K562 (cell line): ENCODE data around the gene TFAP2A. TPM values are rescaled to one million over a fixed set of nuclear protein-coding genes. Genes with fewer than 3 reads are reported as not detected.

Source experiments
- ATAC-seq: fragments of 200-7000 bp; cut with Tn5 transposase; 3 replicates; pipeline ENCODE4 v1.9.1; 2020; ENCODE audit warnings: moderate library complexity
- BruUV-seq: library from RNA; stranded (reverse); fragments of 400-500 nt; replicated peaks from 2 replicates; lab custom pipeline; 2021; lab: Mats Ljungman, UMichigan
- CTCF ChIA-PET: fragments of 300-600 bp; formaldehyde crosslinking; extraction: SDS; loops from one replicate; lab custom pipeline; 2021; ENCODE audit warnings: low intra/inter-chr PET ratio; lab: Yijun Ruan, JAX
- POLR2A ChIA-PET: fragments of 300-600, 350-650 bp; sonication (Branson Sonifier 250); formaldehyde crosslinking; extraction: SDS; loops from one replicate; lab custom pipeline; 2021; ENCODE audit warnings: antibody characterized with exemption, inconsistent platforms; lab: Yijun Ruan, JAX
- DNase-seq, 4 experiments: peaks; one replicate each; pipeline versions ENCODE4 v3.0.0 to v3.0.0-alpha.2; 2011 to 2018; ENCODE audit warnings: low spot score in 3 of 4, mixed read lengths in 3 of 4; ENCODE audit errors: extremely low read depth in 1 of 4
- FAIRE-seq: peaks from 2 replicates; lab custom pipeline; 2011; peaks lifted over from hg19 to GRCh38; lab: Jason Lieb, UNC
- H2AFZ ChIP-seq: 2 replicates; pipeline ENCODE4 v1.6.0; 2011; ENCODE audit warnings: low read depth, low read length, control low read depth, inconsistent platforms
- H3K27ac ChIP-seq: fragments of 200-600 bp; 3 replicates; pipeline ENCODE4 v1.8.0; 2011; ENCODE audit warnings: low read depth, mild to moderate bottlenecking, control low read depth, inconsistent platforms, low read length, moderate library complexity, mixed read lengths; ENCODE audit errors: extremely low read depth
- H3K27me3 ChIP-seq, 2 experiments: fragments of 300-600 bp in 1 of 2; 2 replicates in 1 of 2; 3 replicates in 1 of 2; pipeline versions ENCODE4 v1.6.0 to v1.8.0; 2011; ENCODE audit warnings: inconsistent platforms in 2 of 2, low read length in 2 of 2, mild to moderate bottlenecking in 1 of 2, mixed read lengths in 1 of 2, moderate library complexity in 1 of 2; ENCODE audit not compliant: control insufficient read depth in 2 of 2, insufficient read depth in 2 of 2
- H3K36me3 ChIP-seq: fragments of 300-600 bp; 3 replicates; pipeline ENCODE4 v1.8.0; 2011; ENCODE audit warnings: mild to moderate bottlenecking, low read length, inconsistent platforms; ENCODE audit not compliant: control insufficient read depth, insufficient read depth
- H3K4me1 ChIP-seq, 2 experiments: fragments of 200-600 bp in 1 of 2; replicated peaks in 1 of 2; 2 replicates in 1 of 2; 3 replicates in 1 of 2; pipeline versions ENCODE4 v1.5.1 to v1.8.0; 2011; ENCODE audit warnings: inconsistent platforms in 2 of 2, low read length in 2 of 2, mild to moderate bottlenecking in 1 of 2, mixed read lengths in 1 of 2, moderate library complexity in 1 of 2; ENCODE audit not compliant: control insufficient read depth in 2 of 2, insufficient read depth in 2 of 2
- H3K4me2 ChIP-seq: 2 replicates; pipeline ENCODE4 v1.6.1; 2011; ENCODE audit warnings: low read length, control low read depth, inconsistent platforms, mixed read lengths; ENCODE audit not compliant: insufficient read depth
- H3K4me3 ChIP-seq: fragments of 200-600 bp; sonication (generic), shearing (Covaris generic); 2 replicates; pipeline ENCODE4 v1.5.1; 2016; ENCODE audit warnings: control low read depth, inconsistent platforms
- H3K79me2 ChIP-seq: fragments of 200-600 bp; 3 replicates; pipeline ENCODE4 v1.8.0; 2011; ENCODE audit warnings: low read length, inconsistent platforms; ENCODE audit not compliant: control insufficient read depth, insufficient read depth
- H3K9ac ChIP-seq, 2 experiments: 2 replicates each; pipeline versions ENCODE4 v1.6.0 to v1.6.1; 2011; ENCODE audit warnings: low read depth in 2 of 2, low read length in 2 of 2, control low read depth in 1 of 2, inconsistent platforms in 1 of 2, mild to moderate bottlenecking in 1 of 2, mixed read lengths in 1 of 2; ENCODE audit not compliant: insufficient read depth in 1 of 2
- H3K9me1 ChIP-seq: one replicate; pipeline ENCODE4 v1.6.0; 2011; ENCODE audit warnings: inconsistent platforms, mild to moderate bottlenecking, low read length, moderate library complexity; ENCODE audit not compliant: control insufficient read depth, insufficient read depth
- H3K9me3 ChIP-seq: replicated peaks from 2 replicates; pipeline ENCODE4 v1.5.1; 2011; ENCODE audit warnings: low read depth, low read length, inconsistent platforms; ENCODE audit not compliant: control insufficient read depth, insufficient read depth
- H4K20me1 ChIP-seq: replicated peaks from 2 replicates; pipeline ENCODE4 v1.6.1; 2011; ENCODE audit warnings: low read length, inconsistent platforms, mixed read lengths; ENCODE audit not compliant: control insufficient read depth, insufficient read depth
- HBP1 ChIP-seq: fragments of 450-650 bp; formaldehyde crosslinking; IDR thresholded peaks from 2 replicates; pipeline ENCODE4 v1.4.0; 2022; ENCODE audit warnings: missing genetic modification characterization
- KAT2B ChIP-seq: IDR thresholded peaks from one replicate; pipeline ENCODE4 v1.6.1; 2012; ENCODE audit warnings: low read depth, mild to moderate bottlenecking, control low read depth, inconsistent platforms, low read length, moderate library complexity
- NR2C2 ChIP-seq, 2 experiments: fragments of 200-800 bp in 1 of 2; sonication (Bioruptor generic) in 1 of 2; sonication (generic) in 1 of 2; formaldehyde crosslinking in 1 of 2; IDR thresholded peaks; 2 replicates each; pipeline versions ENCODE4 v1.6.1 to v1.8.0; 2016 to 2022; ENCODE audit warnings: mild to moderate bottlenecking in 1 of 2, missing compliant biosample characterization in 1 of 2, missing genetic modification characterization in 1 of 2, missing genetic modification reagents in 1 of 2
- PRPF4 ChIP-seq: fragments of 200-400 bp; formaldehyde crosslinking; IDR thresholded peaks from one replicate; pipeline ENCODE4 v1.6.1; 2017; ENCODE audit warnings: low read length, low read depth, mild to moderate bottlenecking; ENCODE audit not compliant: insufficient read depth, poor library complexity, severe bottlenecking
- SNRNP70 ChIP-seq: fragments of 200-400 bp; formaldehyde crosslinking; optimal IDR thresholded peaks from 2 replicates; pipeline ENCODE3; 2017; ENCODE audit warnings: low read depth, low read length
- ZNF175 ChIP-seq: fragments of 200-800 bp; sonication (Bioruptor generic); IDR thresholded peaks from 2 replicates; pipeline ENCODE4 v1.6.1; 2016; ENCODE audit warnings: low read depth, mild to moderate bottlenecking, missing genetic modification characterization, missing compliant biosample characterization
- WGBS: fragments of 100-300 bp; shearing (Covaris generic); methylation state at CpG from one replicate; pipeline ENCODE4 v1.1.6; 2016; ENCODE audit warnings: low coverage, mixed read lengths; ENCODE audit not compliant: insufficient coverage; ENCODE audit errors: missing lambda C conversion rate; 5-methylcytosine and 5-hydroxymethylcytosine counted together
- in situ Hi-C: fragments of 300-500 bp; cut with MboI; formaldehyde crosslinking; loops from 4 replicates; pipeline ENCODE4 v1.15.0; 2018; ENCODE audit warnings: inconsistent platforms, mixed read lengths
- intact Hi-C: fragments of 100-400 bp; cut with micrococcal nuclease; formaldehyde crosslinking; loops from 2 replicates; pipeline ENCODE4 v1.14.2; 2022
- polyA plus RNA-seq, 8 experiments: library from polyadenylated mRNA; depleted of rRNA in 4 of 8; stranded (reverse) in 5 of 8; unstranded in 3 of 8; fragments of >200 nt; fragmentation: Nextera tagmentation in 2 of 8; fragmentation: Illumina TruSeq in 1 of 8; extraction: Ambion mirVana in 2 of 8; extraction: Trizol in 1 of 8; gene quantifications; 2 replicates each; pipeline versions ENCODE4 v1.2.1 to v1.2.3, GENCODE V29; 2011 to 2014; ENCODE audit warnings: inconsistent platforms in 1 of 8, missing spikeins in 1 of 8
- total RNA-seq, 7 experiments: library from RNA; depleted of rRNA in 6 of 7; stranded (reverse); fragments of >200 nt in 6 of 7; fragmentation: Illumina TruSeq in 2 of 7; extraction: Trizol in 2 of 7; gene quantifications; 2 replicates each; pipeline versions ENCODE4 v1.2.1 to v1.2.3, GENCODE V29; 2011 to 2021; ENCODE audit warnings: low replicate concordance in 1 of 7
- TF ChIP-seq, protein P1 (sequence below): fragments of 250-450 bp; sonication (Bioruptor Pico); IDR thresholded peaks from 2 replicates; pipeline ENCODE4 v1.4.0; 2020
- TF ChIP-seq, protein P2 (sequence below), 2 experiments: IDR thresholded peaks; 2 replicates each; pipeline ENCODE4 v1.6.1; 2011; ENCODE audit warnings: borderline replicate concordance in 1 of 2, control low read depth in 1 of 2, low read depth in 1 of 2, low read length in 1 of 2, mild to moderate bottlenecking in 1 of 2, mixed read lengths in 1 of 2, moderate library complexity in 1 of 2; ENCODE audit not compliant: insufficient read depth in 1 of 2, insufficient read length in 1 of 2, poor library complexity in 1 of 2, severe bottlenecking in 1 of 2; ENCODE audit errors: extremely low read depth in 1 of 2
- TF ChIP-seq, protein P3 (sequence below): fragments of 250-450 bp; sonication (Bioruptor Pico); IDR thresholded peaks from 2 replicates; pipeline ENCODE4 v1.6.1; 2021; ENCODE audit warnings: mild to moderate bottlenecking
- TF ChIP-seq, protein P4 (sequence below): fragments of 450-650 bp; formaldehyde crosslinking; IDR thresholded peaks from 2 replicates; pipeline ENCODE4 v1.4.0; 2020; ENCODE audit warnings: mild to moderate bottlenecking, moderate library complexity
- TF ChIP-seq, protein P5 (sequence below): conservative IDR thresholded peaks from 2 replicates; pipeline ENCODE4 v1.6.1; 2011; ENCODE audit warnings: low read depth, mild to moderate bottlenecking, low read length; ENCODE audit not compliant: control insufficient read depth

The TFAP2A gene
- total and polyA plus RNA-seq, 9 of the 15 experiments (the other 6 are each of a cell fraction or from before 2014, with no cell fraction given) = 0.14 to 0.53 (median 0.19) TPM; not detected in 1

- 79% methylated on average over 31 of the region's 36 CpGs for WGBS
- no peak for FAIRE-seq
- Histone ChIP-seq H3K36me3 (no peaks in the 10 kb centered on the region), H3K79me2 (peaks cover 6% of the 10 kb centered on the region), H3K9me3 (0 out of 2 replicates have a peak, but pooled peaks cover 2% of the 10 kb centered on the region), H3K4me1 (peaks cover 2 to 38% of the 10 kb centered on the region in 2 experiments; a peak in 3 of 5 replicates), H2AFZ (no peak overlapping the region), H3K4me3 (no peak overlapping the region), H4K20me1 (no peaks in the 10 kb centered on the region), H3K9ac (no peak overlapping the region), H3K27me3 (peaks cover 13 to 27% of the 10 kb centered on the region in 2 experiments; a peak in 4 of 5 replicates), H3K9me1 (no peaks in the 10 kb centered on the region), H3K4me2 (no peak overlapping the region), H3K27ac (no peak overlapping the region)
- ChIA-PET CTCF (no interaction called here), POLR2A (no interaction called here)
- no TSS peak for BruUV-seq
- ATAC-seq = no peak
- intact Hi-C loops = no loop called here
- in situ Hi-C loops = no loop called here
- no peak for DNase-seq
- TF ChIP-seq HBP1 = no peak
- TF ChIP-seq, protein P1, sequence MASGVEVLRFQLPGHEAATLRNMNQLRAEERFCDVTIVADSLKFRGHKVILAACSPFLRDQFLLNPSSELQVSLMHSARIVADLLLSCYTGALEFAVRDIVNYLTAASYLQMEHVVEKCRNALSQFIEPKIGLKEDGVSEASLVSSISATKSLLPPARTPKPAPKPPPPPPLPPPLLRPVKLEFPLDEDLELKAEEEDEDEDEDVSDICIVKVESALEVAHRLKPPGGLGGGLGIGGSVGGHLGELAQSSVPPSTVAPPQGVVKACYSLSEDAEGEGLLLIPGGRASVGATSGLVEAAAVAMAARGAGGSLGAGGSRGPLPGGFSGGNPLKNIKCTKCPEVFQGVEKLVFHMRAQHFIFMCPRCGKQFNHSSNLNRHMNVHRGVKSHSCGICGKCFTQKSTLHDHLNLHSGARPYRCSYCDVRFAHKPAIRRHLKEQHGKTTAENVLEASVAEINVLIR = no peak
- no peak for TF ChIP-seq KAT2B
- no peak for TF ChIP-seq ZNF175
- TF ChIP-seq SNRNP70 = no peak
- no peak for TF ChIP-seq PRPF4
- TF ChIP-seq, protein P2, sequence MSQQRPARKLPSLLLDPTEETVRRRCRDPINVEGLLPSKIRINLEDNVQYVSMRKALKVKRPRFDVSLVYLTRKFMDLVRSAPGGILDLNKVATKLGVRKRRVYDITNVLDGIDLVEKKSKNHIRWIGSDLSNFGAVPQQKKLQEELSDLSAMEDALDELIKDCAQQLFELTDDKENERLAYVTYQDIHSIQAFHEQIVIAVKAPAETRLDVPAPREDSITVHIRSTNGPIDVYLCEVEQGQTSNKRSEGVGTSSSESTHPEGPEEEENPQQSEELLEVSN (IDR thresholded peaks at IDR 0.05; ENCODE audit: borderline replicate concordance in 1 of 2, extremely low read depth in 1 of 2, insufficient read depth in 1 of 2, insufficient read length in 1 of 2, low read depth in 1 of 2, low read length in 1 of 2, poor library complexity in 1 of 2, severe bottlenecking in 1 of 2) = no peak
- TF ChIP-seq, protein P3, sequence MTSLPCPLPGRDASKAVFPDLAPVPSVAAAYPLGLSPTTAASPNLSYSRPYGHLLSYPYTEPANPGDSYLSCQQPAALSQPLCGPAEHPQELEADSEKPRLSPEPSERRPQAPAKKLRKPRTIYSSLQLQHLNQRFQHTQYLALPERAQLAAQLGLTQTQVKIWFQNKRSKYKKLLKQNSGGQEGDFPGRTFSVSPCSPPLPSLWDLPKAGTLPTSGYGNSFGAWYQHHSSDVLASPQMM = no peak
- TF ChIP-seq NR2C2 (CRISPR knock-in tag; IDR thresholded peaks at IDR 0.05) = no peak
- no peak for TF ChIP-seq NR2C2 (tag; IDR thresholded peaks at IDR 0.05)
- TF ChIP-seq, protein P4, sequence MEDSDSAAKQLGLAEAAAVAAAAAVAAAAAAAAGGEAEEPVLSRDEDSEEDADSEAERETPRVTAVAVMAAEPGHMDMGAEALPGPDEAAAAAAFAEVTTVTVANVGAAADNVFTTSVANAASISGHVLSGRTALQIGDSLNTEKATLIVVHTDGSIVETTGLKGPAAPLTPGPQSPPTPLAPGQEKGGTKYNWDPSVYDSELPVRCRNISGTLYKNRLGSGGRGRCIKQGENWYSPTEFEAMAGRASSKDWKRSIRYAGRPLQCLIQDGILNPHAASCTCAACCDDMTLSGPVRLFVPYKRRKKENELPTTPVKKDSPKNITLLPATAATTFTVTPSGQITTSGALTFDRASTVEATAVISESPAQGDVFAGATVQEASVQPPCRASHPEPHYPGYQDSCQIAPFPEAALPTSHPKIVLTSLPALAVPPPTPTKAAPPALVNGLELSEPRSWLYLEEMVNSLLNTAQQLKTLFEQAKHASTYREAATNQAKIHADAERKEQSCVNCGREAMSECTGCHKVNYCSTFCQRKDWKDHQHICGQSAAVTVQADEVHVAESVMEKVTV = no peak
- TF ChIP-seq, protein P5, sequence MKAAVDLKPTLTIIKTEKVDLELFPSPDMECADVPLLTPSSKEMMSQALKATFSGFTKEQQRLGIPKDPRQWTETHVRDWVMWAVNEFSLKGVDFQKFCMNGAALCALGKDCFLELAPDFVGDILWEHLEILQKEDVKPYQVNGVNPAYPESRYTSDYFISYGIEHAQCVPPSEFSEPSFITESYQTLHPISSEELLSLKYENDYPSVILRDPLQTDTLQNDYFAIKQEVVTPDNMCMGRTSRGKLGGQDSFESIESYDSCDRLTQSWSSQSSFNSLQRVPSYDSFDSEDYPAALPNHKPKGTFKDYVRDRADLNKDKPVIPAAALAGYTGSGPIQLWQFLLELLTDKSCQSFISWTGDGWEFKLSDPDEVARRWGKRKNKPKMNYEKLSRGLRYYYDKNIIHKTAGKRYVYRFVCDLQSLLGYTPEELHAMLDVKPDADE = no peak
These were observed 4.4 kb downstream of the TFAP2A start for GRCh38 chr6:10410207-10411050.
